SK-N-MC (cell line): ENCODE measurements around the gene MCUR1.

ENCODE experiments used
- EZH2 ChIP-seq: fragments of 200-600 bp; sonication (generic); IDR thresholded peaks from one replicate; pipeline ENCODE4 v1.6.1; 2017; ENCODE audit warnings: antibody characterized with exemption
- POLR2AphosphoS5 ChIP-seq: IDR thresholded peaks from 2 replicates; pipeline ENCODE4 v1.6.1; 2012; ENCODE audit warnings: mild to moderate bottlenecking, low read depth, low read length, borderline replicate concordance

DNA sequence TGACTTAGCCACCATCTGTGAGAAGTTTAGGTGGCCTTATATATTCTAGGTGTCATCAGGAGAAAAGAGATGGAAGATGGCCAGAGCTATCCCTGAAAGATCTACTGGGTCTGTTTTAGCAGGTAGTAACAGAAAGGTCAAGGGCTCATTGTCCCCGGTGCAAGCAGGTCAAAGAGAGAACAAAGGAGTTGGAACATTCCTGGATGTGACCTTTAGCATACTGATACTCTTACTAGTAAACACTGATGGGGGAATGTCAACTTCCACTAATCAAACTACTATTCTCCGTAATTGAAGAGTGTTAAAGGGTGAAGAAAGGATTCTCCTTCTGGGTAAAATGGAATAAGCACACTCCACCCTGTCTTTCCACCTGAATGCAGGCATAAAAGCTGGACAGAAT is 4.0 kb upstream of the MCUR1 start:
- TF ChIP-seq POLR2AphosphoS5 (no peak), EZH2 (no peak)
